Erythroblast (primary cell): ENCODE results near the gene AFF3.

Experiments used
- GATA1 ChIP-seq: IDR thresholded peaks from 2 replicates; pipeline ENCODE4 v1.6.1; 2011; ENCODE audit warnings: low read depth, mild to moderate bottlenecking, control low read depth, low read length, moderate library complexity
- POLR2A ChIP-seq: IDR thresholded peaks from 2 replicates; pipeline ENCODE4 v1.6.1; 2011; ENCODE audit warnings: mild to moderate bottlenecking, low read length

DNA sequence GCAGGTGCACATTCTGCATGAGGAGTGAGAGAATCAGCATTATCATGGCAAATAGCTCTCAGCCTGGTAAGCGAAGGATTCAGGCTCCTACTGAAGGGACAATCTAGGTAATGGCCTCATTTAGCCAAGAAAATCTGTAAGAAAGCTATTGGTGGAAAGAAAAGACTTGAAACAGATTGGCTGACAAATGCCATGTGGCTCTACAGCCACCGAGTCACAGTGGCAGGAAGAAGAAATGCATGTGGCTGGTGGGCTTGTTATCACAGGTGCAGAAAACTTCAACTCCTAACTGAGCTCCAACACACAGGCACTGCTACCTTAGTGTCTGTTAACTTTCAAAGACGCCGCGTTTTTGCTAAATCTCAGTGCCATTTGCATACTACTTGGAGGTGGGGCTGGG, 592.0 kb downstream of the AFF3 start:
- no peak for TF ChIP-seq POLR2A
- TF ChIP-seq GATA1: no peak
